ENCODE data around the gene DUSP7.

The DUSP7 gene

GRCh38 chr3:52068055-52068571 is 11.7 kb upstream of the DUSP7 start:
- DNase-seq (ENCODE audit: low spot score), result no peak

DNA sequence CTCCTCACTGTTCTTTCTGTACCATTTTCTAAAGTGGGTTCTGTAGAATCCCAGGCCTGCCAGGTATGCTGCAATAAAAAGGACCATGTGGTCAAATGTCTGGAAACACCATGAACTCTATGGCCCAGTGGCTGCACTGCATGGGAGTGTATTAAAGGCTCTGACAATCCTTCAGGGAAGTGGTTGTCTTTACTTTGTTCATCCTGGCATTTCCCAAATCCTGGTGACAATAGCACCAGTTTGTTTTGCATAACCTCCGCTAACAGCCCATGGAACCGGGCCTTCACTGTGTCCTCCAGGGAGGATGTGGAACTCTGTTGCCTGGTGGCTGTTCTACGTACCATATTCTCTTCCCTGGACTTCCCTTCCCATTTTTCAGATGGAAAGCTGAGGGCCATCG is 11.2 kb upstream of the DUSP7 start:
- no peak for DNase-seq (ENCODE audit: low spot score)

DNA sequence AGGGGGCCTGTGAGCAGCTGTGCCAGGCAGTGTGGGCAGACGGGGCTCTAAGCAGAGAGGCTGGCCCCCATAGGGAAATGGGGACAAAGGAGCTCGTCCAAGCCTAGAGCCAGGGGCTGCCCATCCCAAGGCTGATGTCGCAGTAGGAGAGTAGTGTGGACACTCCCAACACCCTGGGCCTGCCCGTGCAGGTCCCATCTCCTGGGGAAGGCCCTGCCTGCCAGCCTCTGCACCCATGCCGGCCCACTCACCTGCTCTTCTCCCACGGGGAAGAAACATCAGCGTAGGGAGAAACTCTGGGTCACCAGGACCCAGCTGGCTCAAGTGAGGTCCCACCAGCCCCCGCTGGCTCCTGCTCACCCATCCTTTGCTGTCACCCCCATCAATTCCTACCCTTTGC is 10.7 kb upstream of the DUSP7 start:
- DNase-seq (ENCODE audit: low spot score), result no peak

DNA sequence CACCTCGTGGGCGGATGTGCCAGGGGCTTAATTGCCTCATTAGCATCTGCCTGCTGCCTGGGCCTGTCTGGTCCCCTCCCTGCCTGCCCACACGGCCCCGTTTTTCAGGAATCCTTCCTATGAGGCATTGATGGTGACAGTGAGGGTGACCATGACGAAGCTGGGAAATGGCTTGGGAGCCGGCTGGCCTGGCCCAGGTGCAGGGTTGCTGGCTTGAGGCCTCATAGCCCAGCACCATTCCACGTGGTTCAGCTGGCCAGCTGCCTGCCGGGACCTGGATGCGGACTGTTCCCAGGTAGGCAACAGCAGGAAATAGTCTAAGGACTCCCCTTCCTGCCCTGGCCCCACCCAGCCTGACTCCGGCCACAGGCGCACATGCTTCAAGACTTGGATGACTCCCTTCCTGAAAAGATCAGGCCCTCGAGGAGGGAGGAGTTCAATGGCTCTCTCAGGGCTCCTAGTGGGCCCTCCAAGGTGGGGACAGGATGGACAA is 8.9 kb upstream of the DUSP7 start:
- DNase-seq (ENCODE audit: low spot score), result no peak

DNA sequence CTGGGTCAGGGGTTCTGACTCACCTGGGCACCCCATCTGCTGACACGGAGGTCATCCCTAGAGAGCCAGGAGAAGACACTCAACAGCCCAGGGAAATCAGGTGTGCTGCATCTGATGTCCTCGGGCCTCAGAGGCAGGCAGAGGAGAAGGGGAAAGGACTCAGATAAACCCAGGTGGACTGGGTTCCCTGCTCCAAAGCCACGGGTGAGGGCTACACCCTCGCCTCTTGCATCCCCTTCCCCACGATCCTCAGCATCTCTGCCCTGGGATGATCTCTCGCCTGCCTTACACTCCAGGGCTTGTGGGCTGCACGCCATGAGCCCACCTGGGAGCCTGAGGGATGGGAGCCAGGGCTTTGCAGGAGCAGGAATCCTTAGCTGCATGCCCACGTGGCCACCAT is 8.2 kb upstream of the DUSP7 start:
- no peak for DNase-seq (ENCODE audit: low spot score)

DNA sequence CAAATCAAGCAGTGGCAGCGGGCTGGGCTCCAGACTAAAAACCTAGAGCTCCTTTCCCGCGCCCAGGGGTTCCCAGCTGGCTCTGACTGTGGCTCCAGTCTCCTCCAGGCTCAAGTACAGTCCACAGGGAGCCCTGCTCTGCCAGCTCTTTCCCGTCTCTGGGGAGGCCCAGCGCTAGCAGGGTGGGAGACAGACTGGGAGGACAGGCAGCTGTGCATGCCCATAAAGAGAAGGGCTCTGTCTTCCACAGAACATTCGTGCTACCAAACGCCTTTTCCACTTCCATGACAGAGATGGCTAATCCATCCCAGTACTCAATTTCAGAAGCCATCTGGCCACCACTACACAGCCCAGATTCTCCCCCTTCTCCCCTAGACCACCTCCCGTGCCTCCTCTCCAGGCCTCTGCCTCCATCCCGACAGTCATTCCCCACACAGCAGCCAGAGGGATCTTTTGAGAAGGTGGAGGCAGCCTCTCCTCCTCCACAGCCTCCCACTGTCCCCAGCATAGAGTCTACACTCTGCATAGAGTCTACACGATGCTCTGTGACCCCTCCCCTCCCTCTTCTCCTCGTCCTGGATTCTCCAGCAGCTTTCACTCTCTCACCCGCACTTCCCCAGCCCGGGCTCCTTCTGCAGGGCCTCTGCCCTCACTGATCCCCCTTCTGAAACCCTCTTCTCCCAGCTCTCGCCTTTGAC is 6.8 kb upstream of the DUSP7 start:
- no peak for DNase-seq (ENCODE audit: low spot score)

DNA sequence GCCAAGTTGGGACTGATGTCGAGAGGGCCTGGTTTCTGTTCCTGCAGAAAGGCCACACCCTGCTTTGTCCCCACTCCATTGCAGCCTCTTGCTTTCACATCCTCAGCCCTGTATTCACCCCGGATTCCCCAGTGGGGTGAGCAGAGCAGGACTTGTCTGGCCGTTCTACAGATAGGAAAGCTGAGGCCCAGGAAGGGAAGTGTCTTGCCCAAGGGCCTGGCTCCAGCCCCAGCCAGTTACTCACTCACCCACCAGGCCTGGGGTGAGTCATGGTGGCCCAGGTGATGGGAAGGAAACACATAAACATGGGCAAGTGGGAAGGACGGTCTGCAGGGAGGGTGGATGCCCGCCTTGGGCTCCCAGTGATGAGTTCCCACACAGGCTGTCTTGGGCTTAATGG is 6.1 kb upstream of the DUSP7 start:
- no peak for DNase-seq (ENCODE audit: low spot score)

DNA sequence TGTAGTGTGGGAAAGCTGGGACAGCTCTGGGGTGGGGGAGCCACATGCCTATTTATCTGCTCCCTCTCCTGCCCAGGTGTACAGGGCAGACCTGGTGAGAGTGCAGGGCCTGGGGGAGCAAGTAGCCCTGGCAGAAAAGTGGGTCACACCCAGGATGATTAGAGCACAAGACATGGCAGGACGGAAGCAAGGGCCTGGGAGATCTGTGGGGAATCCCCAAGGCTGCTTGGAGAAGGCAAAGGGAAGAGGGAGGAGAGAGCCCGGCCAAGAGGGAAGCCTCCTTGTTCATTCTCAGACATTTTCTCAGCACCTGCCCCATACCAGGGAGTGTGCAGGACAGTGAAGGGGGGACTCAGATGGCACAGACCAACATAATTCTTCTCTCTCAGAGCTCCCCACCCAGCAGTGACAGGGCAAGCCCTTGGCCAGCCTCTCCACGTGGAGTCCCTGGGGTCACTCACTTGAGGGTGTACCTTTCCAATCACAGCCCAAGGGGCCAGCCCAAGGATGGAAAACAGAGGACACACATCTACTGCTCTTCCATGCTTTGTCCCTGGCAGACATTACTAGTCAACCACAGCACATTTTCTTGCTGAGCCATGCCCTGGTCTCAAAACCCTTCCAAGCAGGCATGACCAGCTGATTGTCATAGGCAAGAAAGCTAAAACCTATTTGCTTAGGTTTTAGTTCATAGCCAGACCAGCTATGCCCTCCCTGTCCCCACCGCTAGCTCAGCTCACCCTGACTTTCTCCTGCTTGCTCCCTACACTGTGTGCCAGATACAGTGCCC is 4.9 kb upstream of the DUSP7 start:
- DNase-seq (ENCODE audit: low spot score), result no peak

DNA sequence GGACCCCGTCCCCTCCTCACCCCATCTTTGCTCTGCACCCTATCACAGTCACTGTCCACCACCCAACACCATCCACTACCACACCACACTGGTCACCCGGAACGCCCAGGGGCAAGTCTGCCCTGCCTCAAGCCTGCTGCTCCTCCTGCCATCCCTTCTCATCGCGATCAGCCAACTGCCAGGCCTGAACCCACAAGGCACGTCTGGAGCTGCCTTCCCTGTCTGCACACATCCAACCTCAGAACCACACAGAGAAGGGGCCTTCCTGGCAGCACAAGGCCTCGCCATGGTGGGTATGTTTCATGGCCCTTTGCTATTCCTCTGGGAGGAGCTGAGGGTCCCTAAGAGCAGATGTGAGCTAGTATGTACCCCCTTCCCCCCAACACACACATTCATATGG is 3.4 kb upstream of the DUSP7 start:
- DNase-seq (ENCODE audit: low spot score), result no peak

GRCh38 chr3:52057812-52058495 is 1.6 kb upstream of the DUSP7 start:
- no peak for DNase-seq (ENCODE audit: low spot score)

DNA sequence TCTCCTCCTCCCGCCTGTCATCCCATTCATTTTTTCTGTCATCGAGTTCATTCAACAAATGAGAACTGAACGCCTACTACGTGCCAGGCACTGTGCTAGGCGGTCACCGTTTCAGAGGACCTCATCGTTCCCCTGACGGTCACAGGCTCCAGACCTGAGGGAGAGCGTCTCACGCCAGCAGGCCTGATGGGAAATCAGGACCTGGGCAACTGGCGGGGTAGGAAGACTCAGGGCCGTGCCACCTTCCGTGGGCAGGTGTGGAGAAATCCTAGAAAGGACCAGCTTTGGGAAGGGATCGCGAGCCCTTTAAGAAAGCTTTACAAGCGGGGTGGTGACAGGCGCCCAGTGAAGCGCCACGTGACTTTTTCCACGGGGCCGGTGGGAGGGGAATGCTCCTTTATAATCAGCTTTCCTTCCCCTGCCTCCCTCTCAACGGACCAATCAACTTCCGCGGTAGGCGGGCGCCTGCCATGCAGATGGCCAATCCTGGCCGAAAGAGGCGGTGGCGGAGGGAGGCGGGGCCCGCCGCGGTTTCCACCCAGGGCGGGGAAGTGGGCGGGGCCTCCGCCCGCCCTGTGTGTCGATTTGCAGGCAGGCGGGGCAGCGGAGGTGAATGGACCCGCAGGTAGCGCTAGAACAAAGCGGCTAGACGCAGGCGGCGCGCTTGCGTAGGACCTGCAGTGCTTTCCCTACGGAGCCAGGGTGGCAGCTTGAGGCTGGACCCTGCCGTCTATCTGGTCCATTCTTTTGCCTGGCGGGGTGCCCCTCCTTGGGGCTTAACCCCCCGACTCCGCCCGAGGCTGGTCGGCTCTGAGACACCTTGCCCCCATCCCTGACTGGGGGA is 819 bp upstream of the DUSP7 start:
- peak; percentile 98 for DNase-seq (ENCODE audit: low spot score)

- DNase-seq (ENCODE audit: low spot score), result peak; percentile 67
Measured at GRCh38 chr3:52055537-52056351, 627 bp downstream of the DUSP7 start.

DNA sequence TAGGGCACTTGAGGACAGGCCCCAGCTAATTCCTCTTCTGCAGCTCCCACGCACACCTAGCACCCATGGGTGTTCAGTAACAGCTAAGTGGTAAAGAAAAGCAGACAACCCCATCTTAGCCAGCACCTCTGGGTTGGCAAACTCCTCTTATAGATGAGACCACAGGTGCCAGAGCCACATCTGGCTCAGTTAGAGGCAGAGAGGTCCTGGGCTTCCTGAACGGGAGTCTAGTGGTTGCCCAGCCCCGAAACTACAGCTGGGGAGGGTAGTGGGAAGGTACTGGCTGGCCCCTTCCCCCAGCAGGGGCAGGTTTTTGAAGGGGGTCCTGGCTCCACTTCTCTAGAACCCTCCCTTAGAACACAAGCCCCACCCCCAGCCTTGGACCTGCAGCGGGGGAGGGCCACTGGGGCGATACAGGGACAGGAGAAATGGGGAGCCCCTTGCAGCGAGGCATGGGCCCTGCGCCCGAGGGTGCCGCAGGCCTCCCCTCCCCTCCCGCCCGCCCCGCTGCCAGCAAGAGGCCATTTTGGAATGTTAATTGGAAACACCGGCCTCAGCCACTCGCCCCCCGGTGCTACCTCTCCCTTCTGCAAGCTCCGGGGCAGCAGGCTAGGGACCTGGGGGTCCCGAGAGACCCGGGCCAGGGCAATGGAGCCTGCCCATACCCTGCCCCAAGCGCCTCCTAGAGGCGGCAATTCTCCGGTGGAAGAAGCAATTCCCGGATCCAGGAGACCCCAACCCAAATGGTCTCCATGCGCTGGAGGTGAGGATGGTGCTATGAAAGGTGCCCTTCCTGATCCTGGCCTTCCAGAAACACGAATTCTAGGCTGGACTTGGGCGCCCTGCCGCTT is 1.5 kb downstream of the DUSP7 start:
- no peak for DNase-seq (ENCODE audit: low spot score)

- no peak for DNase-seq (ENCODE audit: low spot score)
Measured at GRCh38 chr3:52053307-52054304, 2.8 kb downstream of the DUSP7 start.

DNA sequence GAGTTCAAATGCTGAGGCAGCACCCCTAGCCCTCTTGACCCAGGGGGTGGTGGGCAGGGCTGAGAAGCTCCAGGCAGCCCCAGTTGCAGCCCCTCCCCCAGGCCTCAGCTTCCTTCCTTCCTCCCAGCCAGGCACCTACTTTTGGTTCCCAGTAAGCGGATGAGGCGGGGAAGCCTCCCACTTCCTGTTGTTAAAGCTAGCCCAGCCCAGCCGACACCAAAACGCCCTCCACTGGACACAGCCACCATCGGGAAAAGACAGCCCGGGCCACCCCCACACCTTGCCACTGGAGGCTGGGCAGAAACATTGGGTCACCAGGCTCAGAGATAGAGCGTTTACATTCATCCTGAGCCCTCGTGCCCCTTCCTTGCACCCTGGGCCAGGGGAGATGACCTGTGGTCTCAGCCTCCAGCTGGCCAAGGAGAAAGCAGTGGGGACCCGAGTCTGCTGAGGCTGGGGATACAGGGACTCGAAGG is 3.5 kb downstream of the DUSP7 start:
- no peak for DNase-seq (ENCODE audit: low spot score)

DNA sequence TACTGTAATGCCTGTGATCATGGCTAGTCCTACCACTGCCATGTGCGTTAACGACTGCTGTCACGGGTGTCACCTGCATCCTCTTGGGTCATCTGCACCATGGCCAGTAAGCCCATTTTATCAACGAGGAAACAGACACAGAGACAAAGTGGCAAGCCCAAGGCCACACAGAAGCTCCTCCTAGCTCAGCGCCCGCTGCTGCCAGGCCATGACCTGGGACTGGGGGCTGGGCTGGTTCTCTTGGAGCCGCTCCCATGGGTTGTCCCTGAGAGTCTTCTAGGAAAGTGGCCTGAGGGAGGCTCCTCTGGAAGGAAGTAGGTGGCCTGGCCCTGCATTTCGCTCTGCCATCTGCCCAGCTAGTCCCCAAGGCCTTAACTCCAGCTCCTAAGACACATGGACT is 4.9 kb downstream of the DUSP7 start:
- DNase-seq (ENCODE audit: low spot score), result no peak

GRCh38 chr3:52050571-52050970 is 5.8 kb downstream of the DUSP7 start:
- no peak for DNase-seq (ENCODE audit: low spot score)

- no peak for DNase-seq (ENCODE audit: low spot score)
Measured at GRCh38 chr3:52049503-52049902, 6.9 kb downstream of the DUSP7 start.
